K562 (cell line): ENCODE data around the gene UBE2R2. TPM values are rescaled to one million over a fixed set of nuclear protein-coding genes. Genes with fewer than 3 reads are reported as not detected.

Source experiments
- BHLHE40 ChIP-seq: IDR thresholded peaks from 2 replicates; pipeline ENCODE4 v1.6.1; 2011; ENCODE audit warnings: low read length, improper control_type of control experiment
- CHD1 ChIP-seq: fragments of 200-600 bp; sonication (generic); IDR thresholded peaks from one replicate; pipeline ENCODE4 v1.6.1; 2012; ENCODE audit warnings: mild to moderate bottlenecking, moderate library complexity, low read length, inconsistent platforms
- DNMT1 ChIP-seq: fragments of 450-650 bp; IDR thresholded peaks from 2 replicates; pipeline ENCODE4 v1.6.1; 2016; ENCODE audit warnings: antibody characterized with exemption, mild to moderate bottlenecking
- MAFG ChIP-seq: fragments of 450-650 bp; conservative IDR thresholded peaks from 2 replicates; pipeline ENCODE4 v1.6.1; 2016; ENCODE audit warnings: missing genetic modification characterization, missing compliant biosample characterization
- MEF2D ChIP-seq: conservative IDR thresholded peaks from 2 replicates; pipeline ENCODE4 v1.6.1; 2016; ENCODE audit warnings: low read depth, missing genetic modification characterization, missing compliant biosample characterization
- NCOA1 ChIP-seq: fragments of 450-650 bp; IDR thresholded peaks from 2 replicates; pipeline ENCODE4 v1.6.1; 2016; ENCODE audit warnings: low read depth
- NFATC3 ChIP-seq: fragments of 450-650 bp; IDR thresholded peaks from 2 replicates; pipeline ENCODE4 v1.6.1; 2017; ENCODE audit warnings: mild to moderate bottlenecking
- NFRKB ChIP-seq: fragments of 450-650 bp; IDR thresholded peaks from 2 replicates; pipeline ENCODE4 v1.6.1; 2016; ENCODE audit warnings: low read depth
- SIN3B ChIP-seq: fragments of 450-650 bp; IDR thresholded peaks from 2 replicates; pipeline ENCODE4 v1.6.1; 2017; ENCODE audit warnings: low read depth, mild to moderate bottlenecking, moderate library complexity
- ZBED1 ChIP-seq: IDR thresholded peaks from 2 replicates; pipeline ENCODE4 v1.6.1; 2014
- ZFP1 ChIP-seq: fragments of 450-650 bp; formaldehyde crosslinking; IDR thresholded peaks from 2 replicates; pipeline ENCODE4 v1.4.0; 2020; ENCODE audit warnings: mild to moderate bottlenecking, mixed read lengths
- ZNF197 ChIP-seq: fragments of 200-800 bp; sonication (Bioruptor generic); IDR thresholded peaks from 2 replicates; pipeline ENCODE4 v1.6.1; 2016; ENCODE audit warnings: low read depth, missing genetic modification characterization, missing compliant biosample characterization
- polyA plus RNA-seq, 8 experiments: library from polyadenylated mRNA; depleted of rRNA in 4 of 8; stranded (reverse) in 5 of 8; unstranded in 3 of 8; fragments of >200 nt; fragmentation: Nextera tagmentation in 2 of 8; fragmentation: Illumina TruSeq in 1 of 8; extraction: Ambion mirVana in 2 of 8; extraction: Trizol in 1 of 8; gene quantifications; 2 replicates each; pipeline versions ENCODE4 v1.2.1 to v1.2.3, GENCODE V29; 2011 to 2014; ENCODE audit warnings: inconsistent platforms in 1 of 8, missing spikeins in 1 of 8
- total RNA-seq, 7 experiments: library from RNA; depleted of rRNA in 6 of 7; stranded (reverse); fragments of >200 nt in 6 of 7; fragmentation: Illumina TruSeq in 2 of 7; extraction: Trizol in 2 of 7; gene quantifications; 2 replicates each; pipeline versions ENCODE4 v1.2.1 to v1.2.3, GENCODE V29; 2011 to 2021; ENCODE audit warnings: low replicate concordance in 1 of 7
- TF ChIP-seq, protein P1 (sequence below): fragments of 450-650 bp; IDR thresholded peaks from 2 replicates; pipeline ENCODE4 v1.6.1; 2018; ENCODE audit warnings: mild to moderate bottlenecking, low read depth; ENCODE audit not compliant: partially characterized antibody
- TF ChIP-seq, protein P2 (sequence below): fragments of 250-450 bp; sonication (Bioruptor Pico); IDR thresholded peaks from 2 replicates; pipeline ENCODE4 v1.8.0; 2021; ENCODE audit warnings: borderline replicate concordance, mild to moderate bottlenecking, moderate library complexity; ENCODE audit not compliant: poor library complexity, severe bottlenecking
- TF ChIP-seq, protein P3 (sequence below), 2 experiments: fragments of 450-650 bp; IDR thresholded peaks; 2 replicates each; pipeline ENCODE4 v1.6.1; 2016

The UBE2R2 gene
- total and polyA plus RNA-seq, 9 of the 15 experiments (the other 6 are each of a cell fraction or from before 2014, with no cell fraction given), result 7.8 to 26.2 (median 11.8) TPM

DNA sequence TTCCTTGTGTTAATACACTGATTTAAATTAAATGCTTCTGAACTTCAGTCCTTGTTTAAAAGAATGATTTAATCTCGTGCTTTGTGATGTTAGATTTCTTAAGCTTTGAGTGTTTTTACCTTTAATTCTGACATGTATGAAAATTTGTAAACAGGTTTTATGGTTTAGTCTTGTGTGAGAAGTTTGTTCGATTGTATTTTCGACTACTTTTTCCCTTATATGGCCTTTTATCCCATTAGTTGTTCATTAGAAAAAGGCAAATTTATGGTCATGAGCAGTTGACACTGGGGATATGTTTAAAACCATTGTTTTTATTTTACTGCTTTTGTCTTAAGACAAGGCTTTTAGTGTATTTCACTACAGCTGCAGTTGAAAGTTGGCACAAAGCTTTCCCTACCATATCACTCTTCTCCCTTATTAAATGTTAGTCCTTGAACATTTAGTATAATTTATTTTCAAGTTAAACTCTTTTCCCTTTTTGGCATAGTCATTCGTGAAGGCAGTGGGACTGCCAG is 3.3 kb downstream of the UBE2R2 start (continued):
- TF ChIP-seq, protein P1, sequence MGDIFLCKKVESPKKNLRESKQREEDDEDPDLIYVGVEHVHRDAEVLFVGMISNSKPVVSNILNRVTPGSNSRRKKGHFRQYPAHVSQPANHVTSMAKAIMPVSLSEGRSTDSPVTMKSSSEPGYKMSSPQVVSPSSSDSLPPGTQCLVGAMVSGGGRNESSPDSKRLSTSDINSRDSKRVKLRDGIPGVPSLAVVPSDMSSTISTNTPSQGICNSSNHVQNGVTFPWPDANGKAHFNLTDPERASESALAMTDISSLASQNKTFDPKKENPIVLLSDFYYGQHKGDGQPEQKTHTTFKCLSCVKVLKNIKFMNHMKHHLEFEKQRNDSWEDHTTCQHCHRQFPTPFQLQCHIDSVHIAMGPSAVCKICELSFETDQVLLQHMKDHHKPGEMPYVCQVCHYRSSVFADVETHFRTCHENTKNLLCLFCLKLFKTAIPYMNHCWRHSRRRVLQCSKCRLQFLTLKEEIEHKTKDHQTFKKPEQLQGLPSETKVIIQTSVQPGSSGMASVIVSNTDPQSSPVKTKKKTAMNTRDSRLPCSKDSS, result no peak
- TF ChIP-seq MEF2D (tag), result no peak
- no peak for TF ChIP-seq NFATC3
- no peak for TF ChIP-seq NFRKB
- TF ChIP-seq MAFG (tag), result no peak
- TF ChIP-seq SIN3B, result no peak
- TF ChIP-seq ZBED1, result no peak
- TF ChIP-seq DNMT1, result no peak
- TF ChIP-seq CHD1, result no peak
- TF ChIP-seq, protein P2, sequence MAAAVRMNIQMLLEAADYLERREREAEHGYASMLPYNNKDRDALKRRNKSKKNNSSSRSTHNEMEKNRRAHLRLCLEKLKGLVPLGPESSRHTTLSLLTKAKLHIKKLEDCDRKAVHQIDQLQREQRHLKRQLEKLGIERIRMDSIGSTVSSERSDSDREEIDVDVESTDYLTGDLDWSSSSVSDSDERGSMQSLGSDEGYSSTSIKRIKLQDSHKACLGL (CRISPR knock-in tag), result no peak
- TF ChIP-seq ZFP1, result no peak
- TF ChIP-seq, protein P3, sequence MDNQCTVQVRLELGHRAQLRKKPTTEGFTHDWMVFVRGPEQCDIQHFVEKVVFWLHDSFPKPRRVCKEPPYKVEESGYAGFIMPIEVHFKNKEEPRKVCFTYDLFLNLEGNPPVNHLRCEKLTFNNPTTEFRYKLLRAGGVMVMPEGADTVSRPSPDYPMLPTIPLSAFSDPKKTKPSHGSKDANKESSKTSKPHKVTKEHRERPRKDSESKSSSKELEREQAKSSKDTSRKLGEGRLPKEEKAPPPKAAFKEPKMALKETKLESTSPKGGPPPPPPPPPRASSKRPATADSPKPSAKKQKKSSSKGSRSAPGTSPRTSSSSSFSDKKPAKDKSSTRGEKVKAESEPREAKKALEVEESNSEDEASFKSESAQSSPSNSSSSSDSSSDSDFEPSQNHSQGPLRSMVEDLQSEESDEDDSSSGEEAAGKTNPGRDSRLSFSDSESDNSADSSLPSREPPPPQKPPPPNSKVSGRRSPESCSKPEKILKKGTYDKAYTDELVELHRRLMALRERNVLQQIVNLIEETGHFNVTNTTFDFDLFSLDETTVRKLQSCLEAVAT (IDR thresholded peaks at IDR 0.05), result no peak
- no peak for TF ChIP-seq ZNF197 (CRISPR knock-in tag)
- no peak for TF ChIP-seq BHLHE40
- TF ChIP-seq NCOA1, result no peak
